Activated T-helper 9 cell treated with anti-CD3 and anti-CD28 coated beads, Interleukin-2, amount 50 U/mL, for 16 hours (primary cell): Measurements from ENCODE around the gene RAB11FIP4.

Source experiments
- DNase-seq: peaks from one replicate; pipeline ENCODE4 v3.0.0-alpha.2; 2020; ENCODE audit warnings: low read depth

The RAB11FIP4 gene

GRCh38 chr17:31570231-31570630 is 178.8 kb downstream of the RAB11FIP4 start:
- no peak for DNase-seq

GRCh38 chr17:31570951-31571892 is 179.7 kb downstream of the RAB11FIP4 start:
- no peak for DNase-seq

- DNase-seq = no peak
These were observed 180.9 kb downstream of the RAB11FIP4 start for GRCh38 chr17:31572341-31572740.

- no peak for DNase-seq
These were observed 181.6 kb downstream of the RAB11FIP4 start for GRCh38 chr17:31573047-31573446.

- no peak for DNase-seq
These were observed 182.4 kb downstream of the RAB11FIP4 start for GRCh38 chr17:31573861-31574260.

GRCh38 chr17:31574458-31574857 is 183.0 kb downstream of the RAB11FIP4 start:
- no peak for DNase-seq

- no peak for DNase-seq
These were observed 183.6 kb downstream of the RAB11FIP4 start for GRCh38 chr17:31575043-31575442.

- no peak for DNase-seq
These were observed 187.8 kb downstream of the RAB11FIP4 start for GRCh38 chr17:31579265-31579664.

- DNase-seq = no peak
These were observed 188.8 kb downstream of the RAB11FIP4 start for GRCh38 chr17:31580316-31580705.

GRCh38 chr17:31580706-31581490 is 189.4 kb downstream of the RAB11FIP4 start:
- DNase-seq = no peak

GRCh38 chr17:31581491-31581890 is 190.0 kb downstream of the RAB11FIP4 start:
- DNase-seq = no peak

GRCh38 chr17:31582151-31582907 is 190.9 kb downstream of the RAB11FIP4 start:
- DNase-seq = no peak

GRCh38 chr17:31583772-31584356 is 192.4 kb downstream of the RAB11FIP4 start:
- DNase-seq = no peak

- no peak for DNase-seq
These were observed 193.2 kb downstream of the RAB11FIP4 start for GRCh38 chr17:31584438-31585279.

GRCh38 chr17:31585280-31585630 is 193.8 kb downstream of the RAB11FIP4 start:
- DNase-seq = no peak

GRCh38 chr17:31586946-31587345 is 195.5 kb downstream of the RAB11FIP4 start:
- no peak for DNase-seq

- DNase-seq = no peak
These were observed 196.0 kb downstream of the RAB11FIP4 start for GRCh38 chr17:31587462-31587861.
